ENCODE measurements around the gene NIF3L1.

NIF3L1 gene, protein sequence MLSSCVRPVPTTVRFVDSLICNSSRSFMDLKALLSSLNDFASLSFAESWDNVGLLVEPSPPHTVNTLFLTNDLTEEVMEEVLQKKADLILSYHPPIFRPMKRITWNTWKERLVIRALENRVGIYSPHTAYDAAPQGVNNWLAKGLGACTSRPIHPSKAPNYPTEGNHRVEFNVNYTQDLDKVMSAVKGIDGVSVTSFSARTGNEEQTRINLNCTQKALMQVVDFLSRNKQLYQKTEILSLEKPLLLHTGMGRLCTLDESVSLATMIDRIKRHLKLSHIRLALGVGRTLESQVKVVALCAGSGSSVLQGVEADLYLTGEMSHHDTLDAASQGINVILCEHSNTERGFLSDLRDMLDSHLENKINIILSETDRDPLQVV

GRCh38 chr2:200888704-200889625 lies at the start of gene NIF3L1, which contains the start of gene PPIL3:
TSS of gene NIF3L1 (plus strand) at chr2:200889371. CDS start at chr2:200891944, 2,573 bp downstream.
TSS of gene PPIL3 (minus strand) at chr2:200889077. CDS start at chr2:200887615, 1,462 bp downstream.
- TF ChIP-seq YY1 (IDR thresholded peaks at IDR 0.05; ENCODE audit: low read depth) (peak; percentile 61; the same call in 1 of the 2 replicates), EP300 (IDR thresholded peaks at IDR 0.05; ENCODE audit: borderline replicate concordance) (peak; percentile 34; the same call in 1 of the 2 replicates), TCF12 (IDR thresholded peaks at IDR 0.05; ENCODE audit: low read depth) (peak; percentile 49), CREB1 (IDR thresholded peaks at IDR 0.05; ENCODE audit: low read depth) (peak; percentile 85), TAF1 (IDR thresholded peaks at IDR 0.05; ENCODE audit: low read depth) (peak; percentile 86), TEAD4 (IDR thresholded peaks at IDR 0.05) (no peak), ZBTB7A (IDR thresholded peaks at IDR 0.05; ENCODE audit: low read depth) (no peak; the same call in 1 of the 2 replicates), REST (IDR thresholded peaks at IDR 0.05; ENCODE audit: low read depth) (no peak), RAD21 (IDR thresholded peaks at IDR 0.05; ENCODE audit: low read depth) (no peak), EGR1 (IDR thresholded peaks at IDR 0.05) (no peak; the same call in 1 of the 2 replicates), NFIC (IDR thresholded peaks at IDR 0.05) (peak; percentile 61; the same call in 1 of the 2 replicates), CEBPB (IDR thresholded peaks at IDR 0.05) (no peak), FOXM1 (IDR thresholded peaks at IDR 0.05; ENCODE audit: borderline replicate concordance, low read depth) (0 out of 2 replicates have a peak, but pooled peaks have one; percentile 29)
- TF ChIP-seq, protein P1, sequence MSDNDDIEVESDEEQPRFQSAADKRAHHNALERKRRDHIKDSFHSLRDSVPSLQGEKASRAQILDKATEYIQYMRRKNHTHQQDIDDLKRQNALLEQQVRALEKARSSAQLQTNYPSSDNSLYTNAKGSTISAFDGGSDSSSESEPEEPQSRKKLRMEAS (IDR thresholded peaks at IDR 0.05): peak; percentile 88
- TF ChIP-seq, protein P2, sequence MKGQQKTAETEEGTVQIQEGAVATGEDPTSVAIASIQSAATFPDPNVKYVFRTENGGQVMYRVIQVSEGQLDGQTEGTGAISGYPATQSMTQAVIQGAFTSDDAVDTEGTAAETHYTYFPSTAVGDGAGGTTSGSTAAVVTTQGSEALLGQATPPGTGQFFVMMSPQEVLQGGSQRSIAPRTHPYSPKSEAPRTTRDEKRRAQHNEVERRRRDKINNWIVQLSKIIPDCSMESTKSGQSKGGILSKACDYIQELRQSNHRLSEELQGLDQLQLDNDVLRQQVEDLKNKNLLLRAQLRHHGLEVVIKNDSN (IDR thresholded peaks at IDR 0.05): no peak

- TF ChIP-seq, protein P2 (IDR thresholded peaks at IDR 0.05): no peak
- TF ChIP-seq REST (IDR thresholded peaks at IDR 0.05; ENCODE audit: low read depth): no peak
- no peak for TF ChIP-seq YY1 (IDR thresholded peaks at IDR 0.05; ENCODE audit: low read depth)
- no peak for TF ChIP-seq CREB1 (IDR thresholded peaks at IDR 0.05; ENCODE audit: low read depth)
- no peak for TF ChIP-seq EP300 (IDR thresholded peaks at IDR 0.05; ENCODE audit: borderline replicate concordance)
- no peak for TF ChIP-seq FOXM1 (IDR thresholded peaks at IDR 0.05; ENCODE audit: borderline replicate concordance, low read depth)
Observed at GRCh38 chr2:200839513-200839912, 49.7 kb upstream of the NIF3L1 start.

DNA sequence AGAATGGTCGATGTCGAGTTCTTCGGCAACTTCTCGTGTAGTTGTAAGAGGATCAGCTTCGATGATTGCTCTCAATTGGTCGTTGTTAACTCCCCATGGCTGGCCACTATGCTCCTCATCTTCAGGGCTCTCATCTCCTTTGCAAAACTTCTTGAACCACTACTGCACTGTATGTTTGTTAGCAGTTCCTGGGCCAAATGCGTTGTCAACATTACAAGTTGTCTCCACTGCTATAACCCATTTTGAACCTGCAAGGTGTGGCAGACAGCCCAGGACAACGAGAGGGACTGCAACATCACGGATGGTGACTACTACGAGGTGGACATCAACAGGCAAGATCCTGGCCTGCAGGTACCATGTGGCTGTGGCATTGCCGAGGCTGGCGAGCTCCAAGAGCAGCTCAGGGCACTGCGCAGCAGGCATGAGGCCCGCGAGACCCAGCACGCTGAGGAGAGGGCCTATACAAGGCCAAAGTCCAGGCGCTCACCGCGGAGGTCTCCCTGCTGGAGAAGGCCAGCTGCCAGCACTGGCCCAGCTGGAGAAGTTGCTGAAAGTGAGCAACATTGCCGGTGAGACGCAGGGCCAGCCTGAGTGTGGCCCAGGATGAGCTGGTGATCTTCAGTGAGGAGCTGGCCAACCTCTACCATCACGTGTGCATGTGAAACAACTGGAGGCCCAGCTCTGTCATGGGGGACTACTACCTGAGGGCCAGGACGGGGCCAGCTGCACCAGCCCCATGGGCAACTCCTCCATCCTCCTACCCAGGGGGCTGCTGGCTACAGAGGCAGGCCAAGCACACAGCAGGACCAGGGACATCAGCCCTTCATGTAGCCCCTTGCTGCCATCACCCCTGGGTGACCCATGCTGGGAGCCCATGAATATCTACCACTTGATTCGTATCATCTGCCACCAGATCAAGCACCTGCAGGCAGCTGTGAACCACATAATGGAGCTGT lies 44.9 kb upstream of the NIF3L1 start:
- no peak for TF ChIP-seq REST (IDR thresholded peaks at IDR 0.05; ENCODE audit: low read depth)
- TF ChIP-seq, protein P2 (IDR thresholded peaks at IDR 0.05): no peak
- TF ChIP-seq TAF1 (IDR thresholded peaks at IDR 0.05; ENCODE audit: low read depth): no peak
- no peak for TF ChIP-seq YY1 (IDR thresholded peaks at IDR 0.05; ENCODE audit: low read depth)
- no peak for TF ChIP-seq EGR1 (IDR thresholded peaks at IDR 0.05)
- no peak for TF ChIP-seq EP300 (IDR thresholded peaks at IDR 0.05; ENCODE audit: borderline replicate concordance)
- TF ChIP-seq TEAD4 (IDR thresholded peaks at IDR 0.05): no peak
- TF ChIP-seq FOXM1 (IDR thresholded peaks at IDR 0.05; ENCODE audit: borderline replicate concordance, low read depth): no peak
- no peak for TF ChIP-seq ZBTB7A (IDR thresholded peaks at IDR 0.05; ENCODE audit: low read depth)
- TF ChIP-seq, protein P1 (IDR thresholded peaks at IDR 0.05): no peak
- TF ChIP-seq RAD21 (IDR thresholded peaks at IDR 0.05; ENCODE audit: low read depth): no peak
- no peak for TF ChIP-seq CEBPB (IDR thresholded peaks at IDR 0.05)
- no peak for TF ChIP-seq TCF12 (IDR thresholded peaks at IDR 0.05; ENCODE audit: low read depth)
- TF ChIP-seq CREB1 (IDR thresholded peaks at IDR 0.05; ENCODE audit: low read depth): no peak
- TF ChIP-seq NFIC (IDR thresholded peaks at IDR 0.05): no peak

Data from Ishikawa (cell line).